Measurements from ENCODE around the gene PLAAT4.

- TF ChIP-seq SP1 (IDR thresholded peaks at IDR 0.05; ENCODE audit: low read depth) (no peak), CTCF (IDR thresholded peaks at IDR 0.05 in 2 of 3, conservative IDR thresholded peaks at IDR 0.05 in 1 of 3; ENCODE audit: borderline replicate concordance in 1 of 3, insufficient read depth in 1 of 3, low read depth in 2 of 3, low read length in 2 of 3) (no peak), ZBTB33 (IDR thresholded peaks at IDR 0.05; ENCODE audit: extremely low read depth, insufficient replicate concordance, low read length) (no peak), SIN3A (IDR thresholded peaks at IDR 0.05; ENCODE audit: low read depth) (no peak), POLR2A (IDR thresholded peaks at IDR 0.05; ENCODE audit: borderline replicate concordance, extremely low read depth, insufficient read depth, insufficient read length) (no peak), YY1 (IDR thresholded peaks at IDR 0.05; ENCODE audit: extremely low read depth, insufficient replicate concordance, low read depth, low read length) (no peak), EGR1 (IDR thresholded peaks at IDR 0.05; ENCODE audit: low read depth) (no peak), REST (IDR thresholded peaks at IDR 0.05; ENCODE audit: low read depth) (no peak), POLR2AphosphoS5 (IDR thresholded peaks at IDR 0.05; ENCODE audit: low read depth, low read length) (no peak), SRF (IDR thresholded peaks at IDR 0.05; ENCODE audit: low read depth) (no peak)
Measured at GRCh38 chr11:63558459-63559157, 22.0 kb downstream of the PLAAT4 start.
